Urinary bladder (tissue), 4 donors: Measurements from ENCODE around the gene TFDP1. TPM values are rescaled to one million over a fixed set of nuclear protein-coding genes. Genes with fewer than 3 reads are reported as not detected.

ENCODE experiments used
- DNase-seq: peaks from one replicate; pipeline ENCODE4 v3.0.0-alpha.2; 2015; ENCODE audit errors: extremely low spot score
- H3K27ac ChIP-seq: one replicate; pipeline ENCODE4 v1.5.1; 2013; ENCODE audit warnings: low read depth, mild to moderate bottlenecking, moderate library complexity
- H3K36me3 ChIP-seq: one replicate; pipeline ENCODE4 v1.6.1; 2013; ENCODE audit warnings: mild to moderate bottlenecking, moderate library complexity; ENCODE audit not compliant: insufficient read depth
- H3K4me1 ChIP-seq: one replicate; pipeline ENCODE4 v1.6.1; 2013; ENCODE audit warnings: mild to moderate bottlenecking, moderate library complexity; ENCODE audit not compliant: insufficient read depth
- H3K4me3 ChIP-seq: one replicate; pipeline ENCODE4 v1.5.1; 2013; ENCODE audit warnings: low read depth, low read length
- WGBS: extraction: QIAGEN DNeasy Blood & Tissue Kit; methylation state at CpG from one replicate; pipeline ENCODE4 v1.1.7; 2013; 5-methylcytosine and 5-hydroxymethylcytosine counted together
- polyA plus RNA-seq: library from polyadenylated mRNA; stranded (reverse); fragments of 200-250 nt; gene quantifications from one replicate; pipeline ENCODE4 v1.2.3, GENCODE V29; 2013
- total RNA-seq: library from RNA; depleted of rRNA; stranded (reverse); fragments of >200 nt; gene quantifications from one replicate; pipeline ENCODE4 v1.2.3, GENCODE V29; 2014
- donor health status: healthy with polysubstance abuse.
- donor health status: healthy.

TFDP1 gene
- total and polyA plus RNA-seq, 2 donors, result 33.6 to 44.4 TPM

DNA sequence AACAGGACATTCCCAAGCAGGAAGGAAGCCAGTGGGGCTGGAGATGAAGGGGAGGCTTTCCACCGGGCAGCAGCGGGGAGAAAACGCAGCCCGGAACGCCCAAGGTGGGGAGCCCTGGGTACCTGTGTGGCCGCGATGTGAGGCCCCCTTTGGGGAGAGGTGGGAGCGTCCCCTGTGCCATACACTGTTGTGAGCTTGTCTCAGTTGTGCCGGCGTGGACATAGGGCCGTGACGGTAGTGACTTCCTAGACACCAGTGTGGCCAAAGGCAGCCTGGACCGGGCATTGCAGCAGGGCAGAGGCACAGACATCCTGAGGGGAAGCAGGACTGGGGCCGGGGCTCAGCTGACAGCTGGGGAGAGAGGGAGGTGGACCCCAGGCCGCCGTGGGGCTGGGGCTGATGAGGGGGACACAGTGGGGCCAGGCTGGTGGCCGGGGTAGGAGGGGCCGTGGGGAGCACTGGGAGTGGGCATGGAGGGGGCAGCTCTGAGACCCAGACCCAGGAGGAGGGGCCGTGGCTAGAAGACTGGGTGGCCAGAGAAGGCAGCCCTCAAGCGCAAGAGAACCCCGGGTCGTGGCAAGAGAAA, 38.5 kb upstream of the TFDP1 start:
- Histone ChIP-seq H3K27ac (no peak overlapping the region), H3K4me1 (no peaks in the 10 kb centered on the region), H3K4me3 (no peak overlapping the region), H3K36me3 (no peaks in the 10 kb centered on the region)
- DNase-seq, result no peak
- WGBS, result 78% methylated on average over 22 of the region's 22 CpGs

DNA sequence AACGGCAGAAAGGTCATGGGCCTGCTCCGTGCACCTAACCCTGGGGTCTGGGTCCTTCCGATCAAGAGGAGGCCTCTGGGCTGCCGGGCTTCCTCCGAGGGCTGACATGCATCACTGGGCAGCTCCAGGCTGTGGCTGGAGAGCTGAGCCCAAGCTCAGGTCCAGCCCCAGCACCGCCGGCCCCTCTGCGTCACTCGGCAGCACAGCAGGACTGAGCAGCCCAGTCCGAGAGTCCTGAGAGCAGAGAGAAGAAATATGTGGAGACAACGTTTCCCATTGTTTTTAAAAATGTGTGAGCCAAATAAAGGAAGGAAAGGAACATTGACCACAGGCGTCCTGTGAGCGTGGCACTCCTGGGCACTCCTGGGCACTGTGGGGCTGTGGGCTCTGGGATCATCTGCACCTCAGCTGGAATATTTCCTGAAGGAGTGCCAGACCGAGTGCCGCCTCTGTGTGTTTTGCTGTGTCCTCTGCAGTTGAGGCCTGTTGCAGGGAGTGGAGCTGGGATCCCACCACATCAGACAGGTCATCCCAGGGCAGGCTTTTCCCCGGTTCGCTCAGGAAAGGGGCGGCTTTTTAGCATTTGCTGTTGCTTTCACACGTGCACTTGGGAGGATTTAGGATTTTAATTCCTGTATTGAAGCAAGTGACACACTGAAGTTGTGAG, 37.8 kb upstream of the TFDP1 start:
- no peak for DNase-seq
- Histone ChIP-seq H3K27ac (no peak overlapping the region), H3K36me3 (no peaks in the 10 kb centered on the region), H3K4me3 (no peak overlapping the region), H3K4me1 (no peaks in the 10 kb centered on the region)
- WGBS, result 68% methylated on average over 19 of the region's 19 CpGs

DNA sequence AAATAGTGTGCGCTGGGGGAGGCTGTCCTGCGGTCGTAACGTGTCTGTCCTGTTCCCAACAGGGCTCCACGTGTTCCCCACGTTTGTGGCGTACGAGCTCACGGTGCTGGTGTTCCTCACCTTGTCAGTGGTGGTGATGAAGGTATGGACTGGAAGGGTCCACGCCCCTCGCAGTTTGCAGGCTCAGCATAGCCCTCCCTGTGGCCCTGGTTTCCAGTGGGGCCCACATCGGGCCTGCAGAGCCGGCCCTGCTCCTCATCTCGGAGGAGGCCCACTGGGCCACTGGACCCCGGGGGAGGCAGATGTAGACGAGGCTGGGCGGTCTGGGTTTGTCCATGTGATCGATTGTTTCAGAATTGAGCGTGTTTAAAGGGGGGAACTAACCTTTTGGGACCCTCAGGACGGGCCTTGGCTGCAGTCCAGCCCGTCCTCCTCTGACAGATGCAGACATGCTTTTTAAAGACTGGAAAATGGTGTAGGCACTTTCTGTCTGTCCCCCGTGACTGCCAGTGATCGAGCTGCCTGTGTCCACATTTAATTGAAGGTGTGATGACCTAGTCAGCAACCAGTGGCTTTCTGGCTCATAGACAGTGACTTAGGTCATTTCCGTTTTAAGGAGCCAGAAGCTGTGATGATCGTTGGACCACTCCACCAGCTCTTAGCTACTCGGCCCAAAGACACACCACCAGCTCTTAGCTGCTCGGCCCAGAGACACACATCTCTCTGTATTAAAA, 37.1 kb upstream of the TFDP1 start:
- Histone ChIP-seq H3K36me3 (no peaks in the 10 kb centered on the region), H3K4me3 (no peak overlapping the region), H3K4me1 (no peaks in the 10 kb centered on the region), H3K27ac (no peak overlapping the region)
- WGBS, result 83% methylated on average over 27 of the region's 27 CpGs
- DNase-seq, result no peak

DNA sequence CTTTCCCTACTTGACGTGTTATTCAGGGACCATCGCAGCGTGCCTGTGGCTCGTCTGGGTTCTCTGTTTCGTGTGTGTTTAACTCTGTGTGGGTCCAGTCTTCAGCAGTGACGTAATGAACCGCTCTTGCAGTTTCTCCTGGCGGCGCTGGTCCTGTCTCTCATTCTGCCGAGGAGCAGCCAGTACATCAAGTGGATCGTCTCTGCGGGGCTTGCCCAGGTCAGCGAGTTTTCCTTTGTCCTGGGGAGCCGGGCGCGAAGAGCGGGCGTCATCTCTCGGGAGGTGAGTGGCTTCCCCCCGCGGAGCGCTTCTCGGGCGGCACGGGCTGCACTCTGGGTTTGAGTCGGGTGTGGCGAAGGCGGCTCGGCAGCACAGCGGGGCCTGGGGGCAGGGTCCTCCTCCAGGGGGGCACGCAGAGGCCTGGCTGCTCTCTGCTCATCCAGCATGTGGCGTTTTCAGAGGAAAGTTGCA, 36.3 kb upstream of the TFDP1 start:
- no peak overlapping the region for H3K27ac ChIP-seq
- no peak for DNase-seq
- no peak overlapping the region for H3K4me3 ChIP-seq
- WGBS, result 90% methylated on average over 32 of the region's 32 CpGs
- H3K4me1 ChIP-seq, result no peaks in the 10 kb centered on the region
- H3K36me3 ChIP-seq, result no peaks in the 10 kb centered on the region

GRCh38 chr13:113548778-113549621, 35.6 kb upstream of the TFDP1 start:
- no peaks in the 10 kb centered on the region for H3K36me3 ChIP-seq
- no peaks in the 10 kb centered on the region for H3K4me1 ChIP-seq
- H3K27ac ChIP-seq, result no peak overlapping the region
- WGBS, result 84% methylated on average over 25 of the region's 25 CpGs
- no peak for DNase-seq
- no peak overlapping the region for H3K4me3 ChIP-seq

- no peak overlapping the region for H3K4me3 ChIP-seq
- H3K36me3 ChIP-seq, result no peaks in the 10 kb centered on the region
- no peaks in the 10 kb centered on the region for H3K4me1 ChIP-seq
- H3K27ac ChIP-seq, result no peak overlapping the region
- WGBS, result 89% methylated on average over 9 of the region's 9 CpGs
- no peak for DNase-seq
Observed at GRCh38 chr13:113550453-113550852, 34.1 kb upstream of the TFDP1 start.

DNA sequence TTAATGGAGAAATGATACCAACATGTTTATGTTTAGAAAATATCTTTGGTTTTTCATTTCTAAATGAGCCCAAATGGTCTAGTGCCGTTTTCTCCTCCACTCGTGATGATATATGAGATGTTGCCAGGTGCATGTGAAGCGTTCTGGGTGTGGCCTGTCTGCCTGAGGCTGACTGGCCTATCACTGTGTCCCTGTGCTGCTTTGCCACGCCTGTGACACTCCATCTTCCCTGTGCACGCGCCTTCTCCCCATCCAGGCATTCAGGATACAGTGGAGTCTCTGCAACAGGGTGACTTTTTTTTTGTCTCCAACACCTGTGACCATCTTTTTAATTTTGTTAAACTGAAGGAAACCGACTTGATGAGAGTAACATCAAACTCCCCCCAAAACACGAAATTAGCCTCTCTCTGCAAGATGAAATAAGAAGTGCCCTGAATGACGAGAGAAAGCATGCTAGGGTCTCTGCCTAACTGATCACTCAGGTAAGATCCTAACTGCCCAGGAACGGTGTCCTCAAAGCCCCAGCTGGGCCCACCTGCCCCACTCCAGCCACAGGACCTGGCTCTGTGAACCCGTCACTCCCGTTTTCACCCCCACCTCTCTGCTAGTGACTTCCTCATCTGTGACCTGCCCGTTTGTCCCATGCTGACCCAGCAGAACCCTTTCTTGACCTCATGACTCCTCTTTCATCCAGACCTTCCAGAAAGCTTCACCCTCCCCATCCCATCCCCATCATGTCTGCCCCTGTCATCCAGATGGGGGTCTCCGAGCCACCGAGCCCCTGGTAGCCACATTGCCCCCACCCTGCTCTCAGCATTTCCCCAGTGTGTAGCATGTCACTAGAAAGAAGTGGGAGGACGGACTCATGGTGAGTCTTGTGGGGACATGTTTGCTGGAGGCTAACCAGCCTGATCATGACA, 33.2 kb upstream of the TFDP1 start:
- H3K4me1 ChIP-seq, result no peaks in the 10 kb centered on the region
- H3K27ac ChIP-seq, result no peak overlapping the region
- H3K4me3 ChIP-seq, result no peak overlapping the region
- no peaks in the 10 kb centered on the region for H3K36me3 ChIP-seq
- no peak for DNase-seq
- WGBS, result 84% methylated on average over 16 of the region's 16 CpGs

- DNase-seq, result no peak
- 89% methylated on average over 11 of the region's 11 CpGs for WGBS
- Histone ChIP-seq H3K27ac (no peak overlapping the region), H3K36me3 (no peaks in the 10 kb centered on the region), H3K4me3 (no peak overlapping the region), H3K4me1 (no peaks in the 10 kb centered on the region)
Observed at GRCh38 chr13:113552079-113552478, 32.5 kb upstream of the TFDP1 start.

- DNase-seq, result no peak
- Histone ChIP-seq H3K27ac (no peak overlapping the region), H3K4me3 (no peak overlapping the region), H3K36me3 (no peaks in the 10 kb centered on the region), H3K4me1 (no peaks in the 10 kb centered on the region)
- whole genome bisulfite sequencing, result 80% methylated on average over 16 of the region's 16 CpGs
Observed at GRCh38 chr13:113552786-113553434, 31.6 kb upstream of the TFDP1 start.

- no peak for DNase-seq
- H3K36me3 ChIP-seq, result no peaks in the 10 kb centered on the region
- WGBS, result 85% methylated on average over 16 of the region's 16 CpGs
- no peak overlapping the region for H3K27ac ChIP-seq
- H3K4me3 ChIP-seq, result no peak overlapping the region
- H3K4me1 ChIP-seq, result no peaks in the 10 kb centered on the region
Observed at GRCh38 chr13:113553511-113554332, 30.8 kb upstream of the TFDP1 start.

- Histone ChIP-seq H3K4me3 (no peak overlapping the region), H3K36me3 (no peaks in the 10 kb centered on the region), H3K27ac (no peak overlapping the region), H3K4me1 (no peaks in the 10 kb centered on the region)
- WGBS, result 91% methylated on average over 9 of the region's 9 CpGs
- DNase-seq, result no peak
Observed at GRCh38 chr13:113554333-113554700, 30.2 kb upstream of the TFDP1 start.

DNA sequence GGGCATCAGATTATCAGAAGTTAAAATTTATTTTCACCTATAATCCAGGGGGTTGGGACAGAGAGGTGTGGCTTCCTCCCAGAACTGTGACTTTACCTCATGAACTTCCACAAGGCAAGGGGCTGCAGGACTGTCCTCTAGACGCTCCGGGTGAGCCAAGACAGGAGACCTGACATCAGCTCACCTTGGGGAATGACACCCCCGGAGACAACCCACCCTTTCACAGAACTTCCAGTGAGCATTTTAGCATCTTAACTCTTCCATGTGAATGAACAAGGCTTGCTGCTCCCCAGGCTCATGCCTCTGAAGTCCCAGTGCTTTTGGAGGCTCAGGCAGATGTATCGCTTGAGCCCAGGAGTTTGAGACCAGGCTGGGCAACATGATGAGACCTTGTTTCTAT, 29.4 kb upstream of the TFDP1 start:
- Histone ChIP-seq H3K27ac (no peak overlapping the region), H3K4me3 (no peak overlapping the region), H3K4me1 (no peaks in the 10 kb centered on the region), H3K36me3 (no peaks in the 10 kb centered on the region)
- WGBS, result 92% methylated on average over 4 of the region's 4 CpGs
- DNase-seq, result no peak
